SIG-M5 (cell line): ENCODE measurements around the gene CST1.
"Not testable (repeated sequence)": the region's sequence is repeated elsewhere in the genome, so short reads cannot be mapped to it uniquely, and the experiment has no call there.

Experiments
- DNase-seq: peaks from one replicate; lab custom pipeline; 2025; lab: John Stamatoyannopoulos, UW

The CST1 gene, protein sequence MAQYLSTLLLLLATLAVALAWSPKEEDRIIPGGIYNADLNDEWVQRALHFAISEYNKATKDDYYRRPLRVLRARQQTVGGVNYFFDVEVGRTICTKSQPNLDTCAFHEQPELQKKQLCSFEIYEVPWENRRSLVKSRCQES

DNA sequence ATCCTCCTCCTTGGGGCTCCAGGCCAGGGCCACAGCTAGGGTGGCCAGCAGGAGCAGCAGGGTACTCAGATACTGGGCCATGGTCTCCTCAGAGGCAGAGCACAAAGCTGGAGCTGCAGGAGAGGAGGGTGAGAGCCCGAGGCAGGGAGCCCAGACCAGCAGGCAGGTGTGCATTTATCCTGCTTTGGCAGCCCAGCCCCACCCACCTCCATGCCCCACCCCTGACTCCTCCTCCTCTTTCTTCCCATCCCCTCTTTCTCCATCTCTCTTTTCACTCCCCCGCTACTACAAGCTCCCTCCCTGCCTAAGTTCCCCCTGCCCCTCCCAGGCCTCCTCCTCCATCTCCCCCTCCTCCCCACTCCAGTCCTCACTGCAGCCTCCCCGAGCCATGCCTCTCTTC lies at the start of gene CST1:
TSS of gene CST1 (minus strand) at position 150 of the 400 bp plus-strand sequence. CDS start at position 81, 69 bp downstream.
- not testable (repeated sequence) for DNase-seq

DNA sequence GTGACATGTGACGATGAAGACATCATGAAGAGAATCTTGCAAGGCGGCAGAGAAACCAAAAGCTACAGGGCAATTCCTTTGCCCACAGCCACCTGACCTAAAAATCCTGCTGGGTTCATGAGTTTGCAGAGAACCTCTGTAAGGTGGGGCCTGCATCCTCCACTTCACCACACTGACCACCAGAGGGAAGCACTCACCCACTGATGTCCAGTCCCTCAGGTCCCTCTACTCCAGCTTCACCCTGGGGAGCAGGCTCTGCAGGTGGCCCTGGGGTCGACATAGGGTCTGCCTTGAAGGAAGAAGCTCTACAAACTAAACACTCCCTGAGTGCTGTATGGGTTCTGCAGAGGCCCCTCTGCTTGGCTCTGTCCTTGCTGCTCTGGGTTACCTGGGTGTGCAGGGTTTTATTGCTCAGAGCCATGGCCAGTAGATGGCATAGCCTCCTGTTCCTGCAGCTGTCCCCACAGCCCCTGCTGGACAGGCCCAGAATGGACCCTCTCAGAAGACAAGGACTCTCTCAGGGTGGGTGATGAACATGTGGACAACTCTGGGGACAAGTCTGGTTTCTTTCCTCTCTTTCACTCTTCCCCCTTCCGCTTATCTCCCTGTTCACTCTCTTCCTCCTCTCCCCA lies 48.6 kb upstream of the CST1 start:
- not testable (repeated sequence) for DNase-seq

DNA sequence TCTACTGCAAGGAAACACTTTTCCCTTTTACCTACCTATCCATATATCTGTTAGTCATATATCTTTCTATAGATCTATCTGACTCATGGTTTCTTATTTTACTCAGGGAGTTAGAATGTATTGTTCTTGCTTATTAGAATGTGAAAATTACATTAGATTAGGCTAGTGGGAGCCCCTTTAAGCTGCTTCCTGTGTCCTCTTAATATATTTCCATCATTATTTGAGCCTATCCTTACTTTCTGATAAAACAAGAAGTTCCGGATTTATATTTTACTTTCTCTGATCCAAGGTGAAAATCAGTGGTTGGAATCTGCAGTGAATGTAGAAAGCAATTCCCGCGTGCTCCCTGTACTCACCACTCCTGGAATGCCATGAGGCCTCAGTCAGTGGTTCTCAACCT lies 44.8 kb upstream of the CST1 start:
- DNase-seq: no peak

DNA sequence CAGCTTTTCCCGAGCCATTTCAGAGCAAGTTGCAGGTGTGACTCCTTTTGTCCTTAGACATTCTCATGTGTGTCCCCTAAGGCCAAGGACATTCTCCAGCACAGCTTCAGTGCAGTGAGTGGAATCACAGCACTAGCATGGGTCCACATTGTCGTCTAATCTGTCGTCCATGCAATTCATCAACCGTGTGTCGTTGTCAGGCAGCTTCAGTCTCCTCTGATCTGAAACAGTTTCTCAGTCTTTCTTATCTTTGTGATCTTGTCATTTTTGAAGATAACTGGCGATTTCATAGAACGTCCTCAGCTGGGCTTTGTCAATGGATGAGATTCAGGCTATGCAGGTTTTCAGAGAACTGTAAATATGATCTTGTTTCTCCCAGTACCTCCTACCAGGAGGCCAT lies 44.1 kb upstream of the CST1 start:
- DNase-seq: no peak

DNA sequence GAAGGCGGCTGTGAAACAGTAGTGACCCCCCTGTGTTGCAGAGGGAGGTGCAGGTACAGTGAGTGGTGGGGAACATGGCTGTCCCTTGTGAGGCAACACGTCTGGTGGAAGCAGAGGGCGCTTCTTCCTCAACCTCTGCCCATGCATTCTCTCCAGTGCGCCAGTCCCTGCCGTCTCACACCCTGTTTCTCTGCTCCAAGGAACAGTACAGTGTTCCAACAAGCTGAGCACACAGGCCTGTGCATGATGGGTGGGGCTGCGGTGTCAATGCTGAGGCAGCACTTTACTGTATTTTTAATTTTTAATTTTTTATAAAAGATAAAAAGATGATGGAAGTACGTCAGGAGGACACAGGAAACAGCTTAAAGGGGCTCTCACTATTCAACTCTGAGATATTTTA lies 43.3 kb upstream of the CST1 start:
- no peak for DNase-seq

DNA sequence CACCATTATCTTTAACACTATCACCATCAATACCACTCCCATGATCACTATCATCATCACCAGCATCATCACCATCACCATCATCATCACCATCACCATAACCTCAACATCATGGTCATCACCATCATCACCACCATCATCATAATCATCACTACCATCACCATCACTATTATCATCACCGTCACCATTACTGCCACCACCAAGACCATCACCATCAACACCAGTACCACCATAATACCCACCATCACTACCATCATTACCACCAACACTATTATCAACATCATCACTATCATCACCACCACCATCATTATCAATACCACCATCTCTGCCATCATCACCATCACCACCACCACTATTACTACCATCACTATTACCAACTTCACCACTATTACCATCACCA lies 32.7 kb upstream of the CST1 start:
- no peak for DNase-seq

DNA sequence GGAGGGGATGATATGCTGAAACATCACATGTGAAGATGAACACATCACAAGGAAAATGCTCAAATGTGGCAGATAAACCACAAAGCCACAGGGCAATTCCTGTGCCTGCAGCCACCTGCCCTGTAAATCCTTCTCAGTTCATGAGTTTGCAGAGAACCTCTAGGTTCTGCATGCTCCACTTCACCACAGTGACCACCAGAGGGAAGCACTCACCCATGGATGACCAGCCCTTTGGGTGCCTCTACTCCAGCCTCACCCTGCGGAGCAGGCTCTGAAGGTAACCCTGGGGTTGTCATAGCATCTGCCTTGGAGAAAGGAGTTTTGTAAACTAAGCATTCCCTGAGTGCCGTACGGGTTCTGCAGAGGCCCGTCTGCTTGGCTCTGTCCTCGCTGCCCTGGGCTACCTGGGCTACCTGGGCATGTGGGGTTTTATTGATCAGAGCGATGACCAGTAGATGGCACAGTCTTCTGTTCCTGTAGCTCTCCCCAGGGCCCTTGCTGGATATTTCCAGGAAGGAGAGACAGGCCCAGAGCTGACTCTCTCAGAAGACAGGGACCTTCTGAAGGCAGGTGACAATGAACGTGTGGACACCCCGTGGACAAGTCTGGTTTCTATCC lies 31.7 kb upstream of the CST1 start:
- no peak for DNase-seq

DNA sequence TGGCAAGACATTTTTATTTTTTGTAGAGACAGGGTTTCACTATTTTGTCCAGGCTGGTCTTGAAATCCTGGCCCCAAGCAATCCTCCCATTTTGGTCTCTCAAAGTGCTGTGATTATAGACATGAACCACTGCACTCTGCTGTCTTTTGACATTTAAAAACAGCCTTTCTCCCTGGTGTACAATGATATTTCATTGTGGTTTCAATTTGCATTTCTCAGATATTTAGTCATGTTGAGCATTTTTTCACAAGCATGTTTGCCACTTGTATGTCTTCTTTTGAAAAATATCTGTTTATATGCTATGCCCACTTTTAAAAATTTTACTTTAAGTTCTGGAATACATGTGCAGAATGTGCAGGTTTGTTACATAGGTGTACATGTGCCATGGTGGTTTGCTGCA lies 27.9 kb upstream of the CST1 start:
- not testable (repeated sequence) for DNase-seq

DNA sequence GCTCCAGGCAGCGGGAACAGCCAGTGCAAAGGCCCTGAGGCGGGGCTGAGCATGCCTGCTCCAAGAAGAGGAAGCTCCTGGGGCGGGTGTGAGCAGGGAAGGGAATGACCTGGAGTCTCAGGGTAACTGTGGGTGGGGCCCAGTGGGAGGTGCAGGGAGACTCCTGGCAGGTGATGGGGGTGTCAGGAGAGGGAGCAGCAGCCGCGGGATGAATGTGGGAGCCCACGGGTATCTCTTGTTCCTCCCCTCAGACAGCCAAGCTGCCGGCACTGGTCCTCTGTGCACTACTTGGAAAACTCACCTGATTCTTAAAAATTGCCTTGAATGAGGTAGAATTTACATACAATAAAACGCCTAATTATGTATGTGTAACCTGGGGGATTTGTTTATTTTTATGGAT lies 26.6 kb upstream of the CST1 start:
- not testable (repeated sequence) for DNase-seq

DNA sequence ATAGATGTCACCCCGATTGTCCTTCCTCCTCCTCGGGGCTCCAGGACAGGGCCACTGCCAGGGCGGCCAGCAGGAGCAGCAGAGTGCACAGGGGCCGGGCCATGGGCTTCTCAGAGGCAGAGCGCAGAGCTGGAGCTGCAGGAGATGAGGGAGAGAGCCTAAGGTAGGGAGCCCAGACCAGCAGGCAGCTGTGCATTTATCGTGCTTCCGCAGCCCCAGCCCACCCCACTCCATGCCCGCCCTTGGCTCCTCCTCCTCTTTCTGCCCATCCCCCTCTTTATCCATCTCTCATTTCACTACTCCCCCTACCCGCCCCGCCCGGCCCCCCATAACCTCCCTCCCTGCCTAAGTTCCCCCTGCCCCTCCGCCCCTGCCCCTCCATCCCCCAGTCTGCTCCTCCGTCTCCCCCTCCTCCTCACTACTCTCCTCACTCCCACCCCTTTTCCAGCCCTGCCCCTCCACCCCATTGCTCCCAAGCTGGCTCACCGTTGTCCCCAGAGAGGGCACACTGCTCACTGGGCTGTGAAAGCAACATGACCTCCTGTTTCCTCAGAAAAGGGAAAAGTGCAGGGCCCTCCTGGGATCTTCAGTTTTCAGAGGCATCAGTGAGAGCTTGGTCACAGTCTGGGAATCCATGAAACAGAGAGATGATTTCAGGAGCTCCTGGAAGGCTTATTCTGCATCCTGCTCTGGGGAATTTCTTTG lies 25.5 kb upstream of the CST1 start:
- no peak for DNase-seq

DNA sequence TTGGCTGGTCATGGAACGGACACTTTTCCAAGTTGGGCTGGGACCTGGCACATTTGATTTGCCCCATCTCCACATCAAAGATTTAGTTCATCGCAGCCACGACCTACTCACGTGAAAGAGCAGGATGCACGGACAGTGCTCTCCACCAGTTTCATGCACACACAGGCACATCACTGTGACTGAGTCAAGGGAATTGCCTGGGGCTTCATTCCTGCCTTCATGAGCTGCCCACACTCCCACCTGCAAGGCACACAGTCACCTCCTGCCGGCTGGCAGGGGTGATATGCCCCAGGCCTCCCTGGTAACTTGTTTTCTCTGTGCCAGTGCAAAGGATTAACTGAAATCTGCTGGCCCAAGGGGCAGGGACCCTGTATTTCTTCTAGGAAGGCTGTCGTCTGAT lies 23.3 kb upstream of the CST1 start:
- DNase-seq: no peak

DNA sequence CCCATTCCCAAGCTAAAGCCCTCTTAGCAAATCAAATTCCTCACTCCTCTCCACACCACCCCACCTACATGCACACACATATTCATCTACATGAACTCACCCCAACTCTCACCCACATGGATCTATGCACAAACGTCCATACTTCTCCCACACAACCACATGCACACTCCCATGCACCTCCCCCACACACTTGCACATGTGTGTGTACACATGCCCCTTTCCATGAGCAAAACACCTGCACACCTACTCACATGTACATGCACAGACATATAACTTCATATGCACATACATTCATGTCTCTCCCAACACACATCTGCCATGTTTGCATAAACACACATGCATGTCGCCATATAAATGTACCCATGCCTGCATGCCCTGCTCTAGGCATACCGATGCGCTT lies 22.8 kb upstream of the CST1 start:
- no peak for DNase-seq

DNA sequence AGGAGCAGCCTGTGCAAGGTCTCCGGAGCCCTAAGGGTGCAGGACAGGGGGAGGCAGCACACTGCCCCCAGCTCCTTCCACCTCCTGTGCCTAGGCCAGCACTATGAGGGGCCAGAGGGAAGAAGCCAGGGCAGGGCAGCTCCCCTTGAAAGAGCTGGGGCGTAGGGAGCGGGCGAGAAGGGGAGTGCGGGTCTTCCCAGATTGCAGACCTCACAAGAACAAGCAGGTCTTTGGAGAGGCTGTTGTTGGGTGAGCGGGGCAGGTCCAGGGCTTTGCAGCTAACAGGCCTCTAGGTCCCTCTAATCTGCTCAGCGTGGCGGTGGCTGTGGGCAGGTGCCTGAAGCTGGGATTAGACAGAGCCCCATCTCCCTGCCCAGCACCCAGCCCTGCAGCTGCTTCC lies 22.4 kb upstream of the CST1 start:
- no peak for DNase-seq

DNA sequence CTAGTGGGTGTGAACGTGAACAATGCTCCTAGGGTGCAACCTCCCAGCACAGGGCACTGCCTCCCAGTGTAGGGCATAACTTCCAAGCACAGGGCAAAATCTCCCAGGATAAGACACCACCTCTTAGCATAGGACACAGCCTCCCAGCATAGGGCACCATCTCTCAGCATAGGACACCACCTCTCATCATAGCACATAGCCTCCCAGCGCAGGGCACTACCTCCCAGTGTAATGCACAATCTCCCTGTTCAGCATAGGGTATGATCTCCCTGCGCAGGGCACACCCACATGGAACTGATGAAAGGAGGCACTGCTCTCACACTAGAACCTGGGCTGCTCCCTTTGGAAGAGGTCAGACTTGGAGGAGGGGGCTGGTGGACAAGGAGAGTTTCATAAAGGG lies 21.3 kb upstream of the CST1 start:
- DNase-seq: no peak

DNA sequence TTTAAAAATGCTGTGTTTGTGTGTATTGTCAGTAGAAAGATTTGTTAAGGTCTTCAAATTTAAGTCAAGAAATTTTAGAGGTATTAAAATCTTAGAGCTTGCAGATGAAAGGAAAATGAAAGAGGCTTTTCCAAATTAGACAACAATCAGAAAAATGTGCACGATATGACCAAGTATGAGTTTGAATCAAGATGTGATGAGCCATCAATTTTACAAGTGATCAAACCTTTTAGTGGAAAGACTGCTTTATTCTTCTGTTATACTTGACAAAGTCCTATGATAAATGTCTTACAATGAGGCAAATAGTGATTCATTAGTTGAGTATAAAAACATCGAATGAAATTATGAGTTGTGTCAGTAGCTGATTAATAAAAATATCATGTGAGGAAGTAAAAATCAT lies 19.6 kb upstream of the CST1 start:
- DNase-seq: no peak

DNA sequence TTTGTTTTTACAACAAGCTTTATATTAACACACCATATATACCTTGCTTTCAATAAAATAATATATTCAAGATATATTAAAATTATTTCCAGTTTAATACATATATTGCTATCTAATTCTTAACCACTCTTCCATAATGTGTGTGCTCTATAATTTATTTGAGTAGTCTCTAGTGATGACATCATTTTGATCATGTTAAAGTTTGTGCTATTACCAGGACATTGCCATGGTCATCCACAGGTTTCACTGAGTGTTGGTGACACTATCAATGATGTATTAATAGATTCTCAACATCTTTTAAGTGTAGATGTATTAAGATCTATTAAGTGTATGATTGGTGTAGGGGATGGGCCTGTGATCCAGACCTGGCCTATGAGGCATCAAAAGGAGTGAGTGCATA lies 17.8 kb upstream of the CST1 start:
- not testable (repeated sequence) for DNase-seq

DNA sequence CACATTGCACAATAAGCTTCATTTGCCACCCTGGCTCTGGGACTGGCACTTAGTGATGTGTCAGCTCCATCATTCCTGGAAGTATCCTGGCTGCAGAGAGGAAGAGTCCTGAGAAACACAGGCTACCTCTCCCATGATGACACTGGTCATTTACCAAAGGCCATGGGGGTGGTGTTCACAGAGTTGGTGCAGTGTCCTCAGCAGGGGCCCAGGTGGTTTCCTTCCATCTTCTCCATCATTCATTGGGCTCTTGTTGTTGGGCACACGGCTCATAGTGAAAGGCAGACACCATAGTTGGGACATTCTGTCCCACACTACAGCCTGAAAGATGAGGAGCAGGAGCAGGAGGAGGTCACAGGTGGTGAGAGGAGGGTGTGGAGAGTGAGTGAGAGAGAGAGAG lies 15.8 kb upstream of the CST1 start:
- DNase-seq: no peak

DNA sequence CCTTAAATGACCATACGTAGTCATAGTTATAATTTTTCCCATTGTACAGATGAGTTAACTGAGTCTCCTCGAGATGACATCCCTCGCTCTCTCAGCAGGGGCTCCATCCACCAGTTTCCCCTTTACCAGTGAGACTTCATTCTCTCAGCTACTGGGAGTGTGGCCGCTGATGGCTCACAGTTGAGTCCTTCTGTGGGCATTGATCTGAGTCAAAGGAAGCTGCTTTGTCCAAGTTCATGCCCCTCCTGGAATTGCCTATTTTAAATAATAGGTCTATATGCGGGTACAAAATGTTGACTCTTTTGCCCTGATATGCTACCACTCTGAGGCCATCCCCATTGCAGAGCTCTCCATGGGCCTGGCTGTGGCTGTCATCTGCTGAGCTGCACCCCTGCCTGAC lies 14.8 kb upstream of the CST1 start:
- no peak for DNase-seq

DNA sequence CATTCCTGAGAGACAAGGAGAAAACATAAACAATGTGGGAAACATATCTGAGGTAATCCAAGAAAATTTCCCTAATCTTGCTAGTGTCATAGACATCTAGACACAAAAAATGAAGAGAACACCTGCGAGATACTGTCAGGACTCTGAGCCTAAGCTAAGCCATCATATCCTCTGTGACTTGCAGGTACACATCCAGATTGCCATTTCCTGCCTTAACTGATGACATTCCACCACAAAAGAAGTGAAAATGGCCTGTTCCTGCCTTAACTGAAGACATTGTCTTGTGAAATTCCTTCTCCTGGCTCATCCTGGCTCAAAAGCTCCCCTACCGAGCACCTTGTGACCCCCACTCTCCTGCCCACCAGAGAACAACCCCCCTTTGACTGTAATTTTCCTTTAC lies 13.9 kb upstream of the CST1 start:
- DNase-seq: not testable (repeated sequence)

DNA sequence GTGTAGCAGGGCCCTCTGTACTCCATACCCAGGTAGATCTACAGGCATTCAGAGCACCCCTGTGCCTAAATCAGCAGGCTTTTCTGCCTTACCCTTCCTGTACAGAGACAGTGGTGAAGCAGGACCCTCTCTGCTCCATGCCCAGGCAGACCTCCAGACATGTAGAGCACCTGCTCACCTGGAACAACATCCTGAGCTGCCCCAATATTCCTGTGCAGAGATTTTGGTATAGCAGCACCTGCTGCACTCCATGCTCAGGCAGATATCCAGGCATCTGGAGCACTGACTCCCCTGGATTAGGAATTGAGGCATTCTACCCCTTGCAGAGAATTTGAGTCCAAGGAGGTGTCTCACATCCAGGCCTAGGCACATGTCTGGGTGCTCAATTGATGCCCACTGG lies 12.6 kb upstream of the CST1 start:
- DNase-seq: no peak

DNA sequence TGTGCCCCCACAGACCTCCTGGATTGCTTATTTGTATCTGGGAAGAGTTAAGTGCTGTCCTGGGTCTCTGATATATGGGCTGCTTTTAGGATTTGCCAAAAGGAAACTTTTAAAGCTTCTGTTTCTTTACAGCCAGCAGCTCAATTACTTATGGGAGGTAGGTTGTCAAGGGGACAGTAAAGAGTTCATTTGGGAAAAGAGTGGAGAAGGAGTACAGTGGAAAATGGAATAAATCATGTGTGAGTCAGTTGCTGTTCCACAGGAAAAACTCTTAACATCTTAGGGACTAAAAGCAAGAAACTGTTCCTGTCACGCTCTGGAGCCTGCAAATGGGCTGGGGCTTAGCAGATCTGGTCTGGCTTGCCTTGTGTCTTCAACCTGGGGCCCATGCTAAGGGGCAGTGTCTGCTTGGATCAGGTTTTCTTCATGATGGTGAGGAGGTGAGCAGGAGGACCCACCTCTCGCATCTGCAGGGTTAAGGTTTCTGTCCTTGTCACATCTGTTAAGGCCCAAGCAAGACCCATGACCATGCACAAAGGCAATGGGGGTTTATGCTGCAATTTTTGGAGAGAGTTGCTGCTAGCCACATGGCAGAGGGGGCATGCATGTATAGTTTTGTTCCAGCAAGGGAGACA lies 8.7 kb upstream of the CST1 start:
- DNase-seq: no peak

DNA sequence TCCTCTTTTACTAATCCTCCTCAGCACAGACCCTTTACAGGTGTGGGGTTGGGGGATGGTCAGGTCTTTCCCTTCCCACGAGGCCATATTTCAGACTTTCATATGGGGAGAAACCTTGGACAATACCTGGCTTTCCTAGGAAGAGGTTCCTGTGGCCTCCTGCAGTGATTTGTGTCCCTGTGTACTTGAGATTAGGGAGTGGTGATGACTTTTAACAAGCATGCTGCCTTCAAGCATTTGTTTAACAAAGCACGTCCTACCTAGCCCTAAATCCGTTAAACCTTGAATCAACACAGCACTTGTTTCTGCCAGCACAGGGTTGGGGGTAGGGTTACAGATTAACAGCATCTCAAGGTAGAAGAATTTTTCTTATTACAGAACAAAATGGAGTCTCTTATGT lies 6.1 kb upstream of the CST1 start:
- not testable (repeated sequence) for DNase-seq

DNA sequence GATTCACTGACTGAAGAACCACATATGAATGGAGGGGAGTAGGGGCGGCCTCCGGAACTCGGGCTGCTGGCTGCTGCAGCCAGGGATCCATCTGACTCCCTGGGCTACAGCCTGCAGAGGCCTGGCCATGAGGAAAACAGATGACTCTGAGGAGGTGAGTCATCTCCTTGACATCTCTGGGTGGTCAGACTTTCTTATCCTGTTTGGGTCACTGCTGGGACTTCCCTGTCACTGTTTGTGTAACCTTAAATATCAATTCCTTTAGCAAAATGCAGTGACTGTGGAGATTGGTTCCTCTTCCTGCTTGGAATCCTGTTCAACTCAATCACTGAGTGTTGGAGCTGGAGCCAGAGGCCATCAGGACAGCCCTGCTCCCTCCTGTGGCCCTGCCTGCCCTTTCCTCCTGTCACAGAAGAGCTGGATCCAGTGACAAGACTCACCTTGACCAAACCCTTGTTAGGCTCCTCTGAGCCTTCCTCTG lies 4.4 kb upstream of the CST1 start:
- not testable (repeated sequence) for DNase-seq
